Activated effector memory CD4-positive, alpha-beta T cell treated with Interleukin-2 at 50 U/mL for 16 hours (primary cell): ENCODE measurements around the gene TEX2.
"Not testable (repeated sequence)": the region's sequence is repeated elsewhere in the genome, so short reads cannot be mapped to it uniquely, and the experiment has no call there.

Experiments
- DNase-seq: peaks from one replicate; pipeline ENCODE4 v3.0.0-alpha.2; 2020

The TEX2 gene

DNA sequence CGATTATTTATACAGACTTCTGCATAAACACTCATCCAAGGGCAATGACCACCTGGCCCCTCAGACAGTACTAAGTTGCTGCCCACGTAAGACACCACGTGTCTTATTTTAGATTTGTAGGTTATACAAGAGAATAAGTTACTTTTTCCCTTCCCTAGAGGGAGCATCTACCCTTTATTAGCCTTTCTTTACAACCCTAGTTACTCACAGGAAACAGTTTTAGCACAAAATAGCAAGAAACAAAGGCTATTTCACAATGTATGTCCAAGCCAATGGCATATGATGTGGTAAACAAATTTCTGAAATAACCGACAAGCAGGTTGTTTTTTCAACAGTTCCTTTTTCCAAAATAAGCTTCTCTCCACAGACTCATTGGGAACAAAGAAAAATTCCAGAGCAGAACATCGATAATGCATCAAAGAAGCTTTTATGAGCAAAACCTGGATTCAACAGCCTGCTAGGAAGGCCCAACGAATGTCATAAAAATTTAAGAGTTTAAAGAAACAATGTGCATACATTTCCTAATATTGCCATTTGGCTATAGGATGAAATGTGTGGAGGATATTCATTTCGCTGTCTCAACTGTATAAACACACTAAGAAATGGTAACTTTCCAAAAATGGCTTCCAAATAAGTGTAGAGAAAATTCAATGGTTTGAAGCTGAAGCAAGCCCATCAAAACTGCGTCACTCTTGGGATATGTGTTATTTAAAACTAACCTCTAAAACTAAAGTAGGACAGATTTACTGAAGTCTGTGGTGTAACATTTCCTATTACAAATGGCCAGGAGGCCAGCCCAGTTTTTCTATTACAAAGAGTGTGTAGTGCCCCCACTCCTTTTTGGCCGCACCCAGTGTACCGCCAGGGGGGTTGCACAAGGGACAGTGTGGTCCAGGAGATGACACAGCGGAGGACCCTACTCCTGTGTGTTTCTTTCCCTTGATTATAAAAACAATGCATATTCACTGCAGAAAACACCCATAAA is 82.7 kb downstream of the TEX2 start:
- DNase-seq, result no peak

DNA sequence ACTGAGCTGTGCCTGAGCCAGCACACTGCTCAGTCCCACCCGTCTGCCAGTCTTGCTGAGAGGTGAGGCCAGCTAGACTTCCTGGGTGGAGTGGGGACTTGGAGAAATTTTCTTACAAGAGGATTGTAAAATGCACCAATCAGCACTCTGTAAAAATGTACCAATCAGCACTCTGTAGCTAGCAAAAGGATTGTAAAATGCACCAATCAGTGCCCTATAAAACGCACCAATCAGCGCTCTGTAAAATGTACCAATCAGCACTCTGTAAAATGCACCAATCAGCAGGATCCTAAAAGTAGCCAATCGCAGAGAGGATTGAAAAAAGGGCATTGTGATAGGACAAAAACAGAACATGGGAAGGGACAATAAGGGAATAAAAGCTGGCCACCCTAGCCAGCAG is 84.0 kb downstream of the TEX2 start:
- DNase-seq, result not testable (repeated sequence)

DNA sequence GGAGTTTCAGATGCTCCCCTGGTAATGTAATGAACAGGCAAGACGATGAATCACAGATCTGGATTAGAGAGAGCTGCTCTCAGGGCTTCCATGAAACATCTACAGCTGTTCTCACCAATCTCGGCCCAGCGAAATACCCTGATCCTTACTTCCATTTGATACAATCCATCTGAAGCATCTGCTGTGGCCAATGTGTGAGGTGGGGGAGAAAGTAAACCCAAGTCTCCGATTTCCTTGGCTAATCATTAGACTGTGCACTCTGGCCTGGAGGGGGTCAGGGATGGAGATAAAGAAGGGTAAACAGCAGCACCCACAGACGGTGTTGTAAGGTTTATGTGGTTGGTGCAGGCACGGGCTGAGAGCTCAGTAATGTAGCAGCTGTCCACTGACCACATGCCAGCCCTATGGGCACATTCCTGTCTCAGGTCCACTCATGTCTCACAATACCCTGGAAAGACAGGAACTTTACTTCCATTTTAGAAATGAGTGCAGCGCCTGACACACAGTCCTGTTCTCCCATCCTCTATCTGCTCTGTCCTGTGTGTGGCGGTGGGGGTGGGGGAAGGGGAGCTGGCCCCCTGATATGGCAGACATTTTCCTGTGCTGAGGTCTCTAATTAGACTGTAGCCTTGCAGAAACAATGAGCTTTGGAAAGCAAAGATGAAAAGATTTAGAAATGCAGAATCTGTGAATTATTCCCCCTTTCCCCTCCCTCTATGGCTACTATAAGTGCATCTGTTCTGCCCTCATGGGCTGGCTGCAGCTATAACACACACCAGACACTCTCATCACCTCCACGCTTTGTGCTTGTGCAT is 84.8 kb downstream of the TEX2 start:
- DNase-seq, result no peak

DNA sequence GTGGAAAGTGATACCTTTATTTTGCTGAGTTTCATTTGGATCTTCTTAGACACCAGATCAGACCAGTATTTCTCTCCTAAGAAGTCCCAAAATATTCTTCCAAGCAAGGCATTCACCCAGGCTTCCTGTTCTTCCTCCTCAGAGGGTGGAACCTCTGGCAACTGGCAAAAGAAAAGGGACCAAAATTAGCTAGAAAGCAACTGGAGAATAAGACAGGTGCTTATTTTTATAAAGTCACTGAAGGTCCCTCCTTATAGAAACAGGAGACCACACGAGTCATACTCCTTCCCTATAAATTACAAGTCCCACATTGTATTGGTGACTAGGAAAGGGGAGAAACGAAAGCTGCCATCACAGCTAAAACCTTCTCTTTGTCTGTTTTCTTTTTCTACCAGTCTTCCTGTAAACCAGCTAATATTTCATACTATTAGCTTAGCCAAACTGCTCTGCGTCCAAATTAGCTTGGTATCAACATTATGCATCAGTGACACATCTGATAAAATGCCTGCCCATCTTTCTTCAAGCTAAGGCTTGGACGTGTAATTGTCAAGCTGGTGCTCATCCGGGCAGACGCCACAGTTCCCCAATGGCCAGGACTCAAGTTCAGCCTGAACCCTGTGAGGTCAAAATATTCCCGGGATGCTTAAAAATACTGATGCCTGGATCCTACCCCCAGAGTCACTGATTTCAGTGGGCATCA is 85.6 kb downstream of the TEX2 start:
- no peak for DNase-seq

DNA sequence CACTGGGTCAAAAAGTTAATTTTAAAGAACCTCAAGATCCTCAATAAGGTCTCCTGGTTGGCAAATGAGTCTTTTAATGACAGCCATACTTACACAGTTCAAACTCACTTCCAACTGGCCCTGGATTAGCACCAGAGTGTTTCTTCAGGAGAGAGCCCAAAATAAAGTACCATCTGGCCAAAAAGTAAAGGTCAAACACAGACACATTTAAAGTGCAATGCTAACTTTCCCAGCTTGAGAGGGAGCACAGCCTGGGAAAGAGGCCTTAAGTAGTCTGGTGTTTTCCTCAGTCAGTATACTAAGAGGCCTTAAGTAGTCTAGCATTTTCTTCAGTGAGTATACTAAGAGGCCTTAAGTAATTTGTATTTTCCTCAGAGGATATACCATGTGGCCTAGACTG is 86.5 kb downstream of the TEX2 start:
- DNase-seq, result no peak

DNA sequence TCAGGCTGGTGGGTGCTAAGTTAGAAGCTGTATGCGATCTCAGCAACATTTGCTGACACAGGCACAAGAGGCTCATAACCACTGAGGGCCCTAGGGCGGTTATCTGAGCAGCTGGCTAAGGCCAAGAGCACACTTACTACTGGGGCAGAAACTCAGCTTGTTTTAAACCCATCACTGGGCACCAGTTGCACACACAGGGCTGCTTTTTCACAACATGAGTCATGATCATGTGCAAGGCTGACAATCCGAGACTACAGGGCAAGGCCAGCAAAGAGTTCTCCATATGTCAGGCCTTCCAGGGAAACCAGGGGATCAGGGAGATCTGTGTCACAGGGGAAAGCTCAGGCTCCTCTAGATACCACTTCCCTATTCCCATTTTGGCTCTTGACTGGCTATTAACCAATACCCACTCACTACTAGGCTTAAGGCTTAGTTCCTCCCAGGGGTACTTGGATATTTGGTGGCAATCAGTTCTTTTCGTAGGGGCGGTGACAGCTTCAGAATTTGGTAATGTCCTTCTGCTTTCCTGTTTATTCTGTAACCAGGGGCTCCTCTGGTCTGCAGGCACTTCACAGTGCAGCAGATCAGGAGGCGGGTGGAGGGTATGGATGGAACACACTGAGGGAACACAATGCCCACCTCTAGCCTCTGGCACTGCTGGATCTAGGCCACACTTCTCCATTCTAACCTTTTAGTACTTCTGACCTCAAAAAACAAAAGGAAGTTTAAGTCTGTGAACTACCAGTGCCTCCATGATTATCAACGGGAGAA is 88.2 kb downstream of the TEX2 start:
- no peak for DNase-seq

DNA sequence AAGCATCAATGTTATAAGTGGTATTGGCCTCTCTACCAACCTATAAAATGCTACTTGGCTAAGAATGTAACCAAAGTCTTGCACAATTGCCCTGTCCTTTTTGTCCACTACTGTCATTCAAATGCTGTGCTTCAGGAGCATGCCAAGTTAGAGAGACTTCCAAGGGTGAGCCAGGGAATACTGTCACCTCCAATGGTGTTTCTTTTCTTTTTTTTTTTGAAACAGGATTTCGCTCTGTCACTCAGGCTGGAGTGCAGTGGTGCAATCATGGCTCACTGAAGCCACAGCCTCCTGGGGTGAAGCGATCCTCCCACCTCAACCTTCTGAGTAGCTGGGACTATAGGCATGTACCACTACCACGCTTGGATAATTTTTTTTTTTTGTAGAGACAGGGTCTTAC is 89.4 kb downstream of the TEX2 start:
- DNase-seq, result no peak

DNA sequence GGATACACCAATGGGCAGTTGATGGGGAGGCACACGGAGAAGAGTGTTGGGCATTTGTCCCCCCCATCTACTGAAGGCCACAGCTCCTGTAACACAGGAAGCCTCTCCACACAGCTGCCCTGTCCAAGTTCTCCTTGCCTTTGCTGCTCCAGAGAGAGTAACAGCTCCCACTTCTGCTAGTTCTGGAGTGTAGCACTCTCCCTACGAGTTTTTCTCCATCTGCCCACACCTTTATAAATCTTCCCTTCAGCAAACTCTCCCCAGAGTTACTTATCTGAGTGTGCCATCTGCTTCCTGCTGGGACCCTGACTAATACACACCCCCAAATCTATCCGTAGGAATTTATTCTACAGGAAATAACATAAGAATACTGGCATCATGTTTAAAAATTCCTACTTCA is 90.5 kb downstream of the TEX2 start:
- no peak for DNase-seq

DNA sequence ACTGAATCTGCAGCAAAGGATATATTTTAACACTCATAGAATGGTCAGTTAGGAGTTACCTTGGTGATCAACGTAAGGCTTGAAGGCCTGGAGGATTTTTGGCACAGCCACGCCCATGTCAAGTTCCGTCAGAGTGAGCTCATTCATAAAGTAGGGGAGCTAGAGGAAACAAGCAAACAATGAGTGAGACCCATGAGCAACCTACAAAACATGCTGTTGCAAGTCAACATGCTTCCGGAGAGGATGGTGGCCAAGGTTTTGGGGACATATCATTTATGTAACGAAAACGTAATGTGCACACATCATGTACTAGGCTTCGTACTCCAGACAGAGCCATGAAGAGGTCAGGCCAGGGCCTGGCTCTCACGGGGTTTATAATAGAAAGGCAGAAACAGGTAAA is 92.0 kb downstream of the TEX2 start:
- DNase-seq, result no peak

DNA sequence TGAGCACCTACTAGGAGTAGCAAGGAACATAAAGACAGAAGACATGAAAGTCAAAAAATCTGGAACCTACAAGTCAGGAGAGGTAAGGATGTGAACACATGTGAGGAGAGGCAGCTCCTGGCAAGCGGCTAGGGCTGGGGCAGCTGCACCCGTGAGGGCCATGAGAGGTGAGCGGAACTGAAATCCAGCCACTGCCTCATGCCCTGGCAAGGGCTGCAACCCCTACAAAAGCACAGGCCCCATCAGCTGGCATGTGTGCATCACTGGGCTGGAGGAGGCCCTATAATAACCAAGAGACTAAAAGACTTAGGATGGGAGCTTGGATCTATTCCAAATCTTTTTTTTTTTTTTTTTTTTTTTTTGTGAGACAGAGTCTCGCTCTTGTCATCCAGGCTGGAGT is 92.8 kb downstream of the TEX2 start:
- DNase-seq, result no peak

DNA sequence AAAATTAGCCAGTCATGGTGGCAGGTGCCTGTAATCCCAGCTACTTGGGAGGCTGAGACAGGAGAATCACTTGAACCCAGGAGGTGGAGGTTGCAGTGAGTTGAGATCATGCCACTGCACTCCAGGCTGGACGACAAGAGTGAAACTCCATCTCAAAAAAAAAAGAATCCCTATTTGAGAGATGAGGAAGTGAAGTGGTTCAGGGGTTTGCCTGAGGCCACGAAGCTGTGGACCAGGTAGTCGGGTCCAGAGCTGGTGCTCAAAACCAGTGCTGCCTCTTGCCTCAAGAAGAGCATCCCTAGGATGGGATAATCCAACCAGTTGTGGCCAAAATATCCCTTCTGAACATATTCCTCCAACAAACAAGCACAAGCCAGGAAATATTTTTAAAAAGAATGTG is 95.4 kb downstream of the TEX2 start:
- not testable (repeated sequence) for DNase-seq

DNA sequence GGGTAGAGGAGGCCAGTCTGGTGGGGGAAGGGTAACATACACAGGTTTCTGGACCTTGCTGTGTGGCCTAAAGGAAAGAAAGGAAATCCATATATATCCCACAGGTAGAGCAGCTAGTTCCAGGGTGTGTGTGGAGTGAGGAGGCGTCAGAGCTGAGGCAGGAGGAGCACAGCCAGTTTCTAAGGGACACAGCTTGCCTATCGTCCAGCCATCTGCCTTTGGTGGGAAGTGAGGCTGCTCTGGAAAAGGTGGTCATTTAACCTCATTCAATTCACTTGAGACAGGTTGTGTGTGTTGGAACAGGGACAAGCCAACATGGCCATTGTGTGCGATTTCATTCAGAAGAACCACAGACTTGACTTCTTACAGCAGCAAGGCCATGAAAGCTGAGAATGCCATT is 96.2 kb downstream of the TEX2 start:
- no peak for DNase-seq

DNA sequence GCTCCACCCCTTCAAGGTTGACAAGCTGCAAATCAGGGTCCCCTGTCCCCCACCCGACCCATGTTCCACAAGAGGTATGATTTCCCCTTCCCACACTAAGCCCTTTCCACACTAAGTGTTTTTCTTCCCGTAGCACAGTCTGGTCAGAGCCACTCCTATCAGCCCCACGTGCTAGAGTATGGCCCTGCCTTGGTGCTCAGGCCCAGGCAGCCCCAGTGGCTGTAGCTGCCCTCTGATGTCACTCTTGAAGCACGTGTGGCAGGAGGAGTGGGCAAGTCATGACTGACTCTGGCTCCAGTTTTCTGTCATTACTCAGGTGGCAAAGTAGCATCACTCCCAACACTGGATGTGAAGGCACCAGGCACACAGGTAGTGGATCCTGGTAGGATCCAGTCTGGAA is 97.7 kb downstream of the TEX2 start:
- no peak for DNase-seq

DNA sequence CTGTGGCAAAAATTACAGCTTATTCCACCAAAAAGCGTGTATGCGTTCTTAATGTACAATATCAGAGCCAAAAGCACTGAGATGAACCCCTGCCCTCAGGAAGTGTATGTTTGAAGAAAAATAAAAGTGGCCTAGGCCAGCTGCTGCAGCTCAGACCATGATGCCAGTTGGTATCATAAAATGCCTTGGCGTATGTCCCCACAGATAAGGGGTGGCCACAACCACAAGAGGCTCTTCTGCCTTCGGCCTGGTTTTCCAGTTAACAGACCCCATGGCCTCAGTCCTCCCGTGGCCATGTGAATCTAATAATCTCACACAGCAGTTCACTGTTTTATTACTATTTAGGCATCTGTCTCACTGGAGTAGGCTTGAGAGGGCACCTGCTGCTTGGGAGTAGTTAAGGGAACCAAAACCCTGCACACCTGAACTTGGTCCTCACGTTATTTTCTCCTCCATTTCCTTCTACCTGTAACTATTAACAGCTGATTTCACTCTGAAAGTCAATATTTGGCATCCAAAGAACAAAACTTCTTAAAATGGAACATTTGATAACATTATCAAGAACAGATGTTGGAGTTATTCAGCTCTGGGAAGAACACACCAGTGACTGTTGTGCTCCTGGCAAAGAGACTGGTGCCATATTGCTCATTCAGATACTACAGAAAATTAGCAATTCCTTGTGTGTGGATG is 98.3 kb downstream of the TEX2 start:
- no peak for DNase-seq

DNA sequence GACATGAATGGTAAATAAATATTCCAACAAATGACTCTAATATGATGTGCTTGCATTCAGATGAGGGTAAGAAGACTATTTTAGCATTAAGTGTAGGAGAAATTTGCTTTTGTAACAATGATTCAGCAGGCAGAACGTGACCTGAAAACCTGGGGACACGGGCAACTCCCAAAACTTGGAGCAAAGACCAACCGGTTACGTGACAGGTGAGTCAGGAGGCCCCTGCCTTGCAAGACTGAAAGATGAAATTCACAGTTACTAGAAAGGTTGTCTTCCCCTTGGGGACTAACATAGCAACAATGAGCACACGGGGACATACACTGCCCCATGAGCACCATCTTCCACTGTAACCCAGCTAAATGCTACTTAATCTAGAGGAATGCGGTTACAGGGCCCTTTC is 99.6 kb downstream of the TEX2 start:
- DNase-seq, result no peak

DNA sequence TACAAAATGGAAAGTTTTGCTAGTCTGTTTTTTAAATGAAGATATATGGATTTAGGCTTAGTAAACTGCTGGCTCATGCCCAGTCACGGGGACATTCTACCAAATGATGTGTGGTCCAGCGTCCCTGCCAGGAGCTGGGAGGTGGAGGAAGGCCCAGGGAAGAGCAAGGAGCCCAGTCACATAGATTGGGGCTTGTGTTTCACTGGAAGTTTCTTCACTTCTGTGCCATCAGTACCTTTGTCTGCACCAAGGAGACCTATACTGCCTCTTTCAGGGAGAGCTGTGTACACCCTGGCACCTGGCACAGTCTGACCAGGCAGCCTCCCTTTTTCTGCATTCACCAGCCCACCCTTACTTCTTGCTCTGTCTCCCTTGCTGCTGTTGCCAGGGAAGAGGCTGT is 100.5 kb downstream of the TEX2 start:
- no peak for DNase-seq

DNA sequence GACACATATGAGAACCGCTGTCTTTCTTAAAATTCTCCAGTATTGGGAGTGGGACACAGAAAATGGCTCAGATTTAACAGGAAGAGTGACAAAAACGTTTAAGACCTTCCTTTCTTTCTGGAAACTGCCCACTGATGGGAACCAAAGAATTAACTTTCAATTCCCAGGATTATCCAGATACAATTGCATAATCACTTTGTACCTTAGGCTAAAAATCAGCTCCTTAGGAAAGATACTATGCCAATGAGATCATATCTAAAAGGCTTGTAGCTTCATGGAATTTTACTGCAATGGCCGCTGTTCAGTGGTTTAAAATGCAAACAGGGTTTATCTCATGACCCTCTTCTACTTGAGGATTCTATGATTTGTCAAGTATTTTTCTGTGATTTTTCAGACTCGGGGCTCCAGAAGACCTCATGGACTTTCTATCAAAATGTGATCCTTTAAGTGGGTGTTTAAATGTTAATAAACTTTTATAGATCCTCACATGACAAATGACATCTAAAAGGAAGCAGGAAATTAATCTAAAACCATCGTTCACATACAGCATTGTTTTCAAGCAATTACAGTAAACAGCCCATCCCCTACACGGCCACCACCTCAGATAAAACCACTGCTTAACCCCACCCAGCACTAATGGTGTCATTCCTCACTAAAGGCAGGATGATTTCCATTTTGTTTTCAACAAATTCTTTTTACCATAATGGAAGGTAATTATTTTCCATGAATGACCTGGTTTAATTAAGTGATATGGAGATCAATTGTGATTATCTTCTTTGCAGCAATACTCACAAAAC is 101.5 kb downstream of the TEX2 start:
- DNase-seq, result no peak

DNA sequence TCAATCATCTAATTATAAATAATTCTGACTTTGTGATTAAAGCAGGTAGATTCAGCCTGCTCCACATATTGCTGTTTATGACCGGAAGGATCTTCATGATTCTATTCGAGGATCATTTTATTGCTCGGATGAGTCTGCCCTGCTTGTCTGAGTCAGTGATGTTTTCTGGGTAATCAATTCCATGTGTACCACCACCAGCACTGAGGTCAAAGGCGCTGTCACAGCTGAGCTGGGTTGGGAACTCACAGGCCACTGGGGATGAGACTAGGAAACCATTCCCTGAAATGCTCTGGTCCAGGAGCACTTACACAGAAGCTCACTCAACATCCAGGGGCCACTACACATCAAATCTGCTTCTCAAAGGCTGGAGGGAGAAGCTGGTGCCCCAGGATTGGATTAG is 102.7 kb downstream of the TEX2 start:
- DNase-seq, result no peak

DNA sequence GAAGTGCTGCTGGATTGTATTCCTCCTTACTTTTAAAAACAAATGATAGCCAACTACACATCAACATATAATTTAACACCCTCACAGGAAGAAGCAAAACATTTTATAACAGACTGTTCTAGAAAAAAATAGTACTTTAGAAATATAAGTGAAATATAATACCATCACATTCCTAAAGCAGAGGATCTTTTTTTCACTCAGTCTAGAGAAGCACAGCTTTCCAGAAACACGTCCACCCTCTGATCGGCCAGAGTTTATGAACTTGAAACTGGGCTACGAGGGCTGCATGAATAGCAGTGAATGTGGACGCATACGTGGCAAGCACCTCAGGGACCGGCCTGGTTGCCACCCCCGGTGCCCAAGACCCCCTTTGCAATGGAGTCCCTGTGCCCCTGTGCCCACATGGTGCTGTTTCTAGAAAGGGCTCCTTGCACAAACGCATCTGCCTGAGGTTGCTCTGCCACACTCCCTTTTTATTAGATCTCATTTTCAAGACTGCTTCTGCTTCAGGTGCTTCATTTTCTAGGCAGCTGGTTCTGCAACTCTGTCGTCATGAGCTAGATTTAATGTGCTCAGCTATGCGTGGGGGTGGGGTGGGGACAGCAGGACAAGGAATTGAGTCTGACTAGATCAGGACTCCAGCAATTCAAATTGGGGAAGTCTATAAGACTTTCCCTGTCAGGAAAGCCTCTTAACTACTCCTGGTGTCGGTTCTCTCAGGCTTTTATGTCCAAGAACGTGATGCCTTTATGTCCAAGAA is 104.0 kb downstream of the TEX2 start:
- no peak for DNase-seq

DNA sequence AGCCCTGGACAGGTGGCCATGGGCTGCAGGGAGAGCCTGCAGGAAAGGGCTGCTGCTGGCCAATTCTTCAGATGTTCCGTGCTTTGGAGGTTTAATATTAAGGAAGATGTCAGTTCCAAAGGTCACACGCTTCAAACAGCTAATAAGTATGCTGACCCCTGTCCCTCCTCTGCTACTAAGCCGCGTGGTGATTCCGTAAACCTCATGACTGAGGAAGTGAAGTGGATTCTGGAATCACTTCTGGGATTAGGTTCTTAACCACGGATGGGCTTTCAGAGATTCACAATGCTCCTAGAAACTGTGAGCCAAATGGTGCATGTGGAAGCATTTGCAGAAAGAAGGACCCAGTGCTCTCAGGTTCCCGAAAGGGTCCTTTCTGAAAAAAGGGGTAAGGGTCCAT is 104.7 kb downstream of the TEX2 start:
- no peak for DNase-seq
